ENCODE data around the gene CREBBP.

The CREBBP gene

DNA sequence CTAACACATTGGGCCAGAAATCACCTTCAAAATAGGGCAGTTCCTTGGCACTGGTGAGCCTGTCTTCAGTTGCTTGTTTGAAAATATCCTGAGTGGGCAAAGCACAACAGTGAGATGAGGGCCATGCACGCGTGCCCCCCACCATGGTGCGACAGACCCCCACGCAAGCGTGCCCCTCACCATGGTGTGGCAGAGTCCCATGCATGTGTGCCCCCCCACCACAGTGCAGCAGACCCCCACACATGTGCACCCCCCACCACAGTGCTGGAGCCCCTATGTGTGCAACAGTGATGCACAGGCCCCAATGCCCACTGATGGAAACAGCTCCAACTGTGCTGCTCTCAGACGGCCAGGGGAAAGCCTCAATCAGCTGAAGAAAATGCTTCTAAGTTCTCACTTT is 144.4 kb downstream of the CREBBP start:
- Histone ChIP-seq H2AFZ (ENCODE audit: low read length, unreplicated experiment) (no peak overlapping the region), H3K79me2 (ENCODE audit: control insufficient read depth, insufficient read depth, low read length, unreplicated experiment) (no peaks in the 10 kb centered on the region), H3K4me1 (ENCODE audit: control insufficient read depth, insufficient read depth, low read length, unreplicated experiment) (no peaks in the 10 kb centered on the region), H3K27ac (ENCODE audit: low read depth, low read length) (no peak overlapping the region), H3K27me3 (ENCODE audit: insufficient read depth, low read length) (no peaks in the 10 kb centered on the region), H3K36me3 (ENCODE audit: insufficient read depth, low read length) (peaks cover 24% of the 10 kb centered on the region), H3K4me3 (ENCODE audit: low read depth, low read length) (no peak overlapping the region)

DNA sequence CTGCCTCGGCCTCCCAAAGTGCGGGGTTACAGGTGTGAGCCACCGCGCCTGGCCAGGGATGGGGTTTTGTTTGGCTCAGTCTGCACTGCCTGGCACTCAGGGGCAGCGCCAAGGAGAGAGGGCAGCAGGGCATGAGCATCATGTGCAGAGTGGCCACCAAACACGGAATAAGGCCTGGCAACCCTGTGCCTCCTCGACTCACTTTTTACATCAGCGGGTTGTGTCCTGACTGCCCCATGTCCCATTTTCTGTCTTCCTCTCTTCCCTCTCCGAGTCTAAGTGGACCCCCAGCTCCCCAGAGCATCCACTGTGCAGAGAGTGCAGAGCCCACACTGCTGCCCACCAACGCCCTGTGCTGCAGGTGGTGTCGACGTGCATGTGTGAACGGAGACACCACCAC is 145.0 kb downstream of the CREBBP start:
- H3K27ac ChIP-seq (ENCODE audit: low read depth, low read length) = no peak overlapping the region
- no peak overlapping the region for H2AFZ ChIP-seq (ENCODE audit: low read length, unreplicated experiment)
- H3K4me1 ChIP-seq (ENCODE audit: control insufficient read depth, insufficient read depth, low read length, unreplicated experiment) = no peaks in the 10 kb centered on the region
- H3K27me3 ChIP-seq (ENCODE audit: insufficient read depth, low read length) = no peaks in the 10 kb centered on the region
- H3K36me3 ChIP-seq (ENCODE audit: insufficient read depth, low read length) = peaks cover 22% of the 10 kb centered on the region
- no peak overlapping the region for H3K4me3 ChIP-seq (ENCODE audit: low read depth, low read length)
- H3K79me2 ChIP-seq (ENCODE audit: control insufficient read depth, insufficient read depth, low read length, unreplicated experiment) = no peaks in the 10 kb centered on the region

DNA sequence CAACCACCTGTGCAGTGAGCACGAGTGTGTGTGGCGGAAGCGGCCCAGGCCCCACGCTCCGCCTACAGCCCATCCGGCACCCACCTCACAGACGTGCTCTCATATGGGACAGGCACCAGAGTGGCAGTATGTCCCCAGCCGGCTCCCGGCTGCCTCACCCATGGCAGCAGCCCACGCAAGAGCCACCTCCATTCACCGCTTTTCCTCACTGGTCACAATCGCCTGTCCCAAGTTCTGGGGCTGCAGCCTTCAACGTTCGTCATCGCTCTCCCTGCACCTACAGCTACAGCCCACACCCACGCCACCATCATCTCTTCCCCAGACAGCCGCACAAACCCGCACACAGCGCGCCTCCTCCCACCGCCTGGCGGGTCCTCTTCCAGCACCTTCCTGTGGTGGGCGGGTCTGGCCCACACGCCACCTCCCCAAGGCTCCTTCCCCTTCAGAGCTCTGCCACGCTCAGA is 145.7 kb downstream of the CREBBP start:
- no peaks in the 10 kb centered on the region for H3K27me3 ChIP-seq (ENCODE audit: insufficient read depth, low read length)
- H3K79me2 ChIP-seq (ENCODE audit: control insufficient read depth, insufficient read depth, low read length, unreplicated experiment) = no peaks in the 10 kb centered on the region
- H3K4me1 ChIP-seq (ENCODE audit: control insufficient read depth, insufficient read depth, low read length, unreplicated experiment) = no peaks in the 10 kb centered on the region
- H3K4me3 ChIP-seq (ENCODE audit: low read depth, low read length) = no peak overlapping the region
- no peak overlapping the region for H2AFZ ChIP-seq (ENCODE audit: low read length, unreplicated experiment)
- H3K27ac ChIP-seq (ENCODE audit: low read depth, low read length) = no peak overlapping the region
- H3K36me3 ChIP-seq (ENCODE audit: insufficient read depth, low read length) = peaks cover 22% of the 10 kb centered on the region

DNA sequence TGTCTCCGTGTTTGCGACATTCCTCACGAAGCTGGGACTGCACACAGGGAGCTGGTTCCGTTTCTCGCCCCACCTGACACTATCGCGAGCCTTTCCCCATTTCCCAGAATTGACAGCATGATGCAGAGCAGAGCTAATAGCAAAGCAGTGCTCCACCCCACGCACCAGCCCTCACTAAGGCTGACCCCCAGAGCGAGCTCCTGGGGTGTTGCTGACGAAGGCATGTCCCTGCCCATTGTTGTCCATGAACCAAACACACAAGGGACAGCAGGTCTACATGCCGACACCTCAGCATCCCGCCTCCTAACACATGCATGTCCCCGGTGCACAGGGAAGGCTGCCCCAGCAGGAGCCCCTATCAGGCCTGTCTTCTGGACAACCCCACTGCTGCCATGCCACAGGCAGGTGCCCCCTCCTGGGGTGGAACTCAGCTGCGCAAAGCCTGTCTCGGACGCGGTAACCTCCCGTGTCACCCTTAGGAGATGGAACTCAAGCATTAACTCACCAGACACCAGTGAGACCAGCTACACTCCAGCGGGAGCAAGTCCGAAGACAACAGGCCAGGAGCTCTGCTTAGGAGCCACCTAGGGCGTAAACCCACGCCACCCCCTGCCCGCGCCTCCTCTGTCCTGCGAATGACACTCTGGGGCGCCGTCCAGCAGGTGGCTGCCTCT is 146.3 kb downstream of the CREBBP start:
- no peak overlapping the region for H3K27ac ChIP-seq (ENCODE audit: low read depth, low read length)
- no peaks in the 10 kb centered on the region for H3K79me2 ChIP-seq (ENCODE audit: control insufficient read depth, insufficient read depth, low read length, unreplicated experiment)
- H3K36me3 ChIP-seq (ENCODE audit: insufficient read depth, low read length) = peaks cover 19% of the 10 kb centered on the region
- H2AFZ ChIP-seq (ENCODE audit: low read length, unreplicated experiment) = no peak overlapping the region
- H3K4me1 ChIP-seq (ENCODE audit: control insufficient read depth, insufficient read depth, low read length, unreplicated experiment) = no peaks in the 10 kb centered on the region
- H3K27me3 ChIP-seq (ENCODE audit: insufficient read depth, low read length) = no peaks in the 10 kb centered on the region
- H3K4me3 ChIP-seq (ENCODE audit: low read depth, low read length) = no peak overlapping the region

DNA sequence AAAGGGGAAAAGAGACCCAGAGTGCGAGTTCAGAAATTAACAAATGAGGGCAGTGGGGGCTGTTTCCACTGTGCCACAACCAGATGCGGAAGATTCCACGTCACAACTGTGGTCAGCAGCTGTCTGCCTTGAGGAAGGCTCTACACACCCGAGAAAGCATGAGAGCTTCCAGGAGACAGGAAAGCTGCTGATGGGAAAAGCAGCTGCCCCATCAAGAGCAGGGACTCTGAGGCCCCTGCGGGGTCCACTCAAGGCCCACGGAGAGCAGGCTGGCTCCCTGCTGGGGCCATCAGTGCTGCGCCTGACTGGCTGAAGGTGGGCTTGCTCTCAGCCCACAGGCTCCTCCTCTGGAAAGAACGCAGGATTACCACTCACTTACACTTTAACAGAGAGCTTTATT is 148.3 kb downstream of the CREBBP start:
- no peak overlapping the region for H3K27ac ChIP-seq (ENCODE audit: low read depth, low read length)
- H3K79me2 ChIP-seq (ENCODE audit: control insufficient read depth, insufficient read depth, low read length, unreplicated experiment) = no peaks in the 10 kb centered on the region
- H3K4me3 ChIP-seq (ENCODE audit: low read depth, low read length) = no peak overlapping the region
- H3K4me1 ChIP-seq (ENCODE audit: control insufficient read depth, insufficient read depth, low read length, unreplicated experiment) = no peaks in the 10 kb centered on the region
- H3K36me3 ChIP-seq (ENCODE audit: insufficient read depth, low read length) = peaks cover 22% of the 10 kb centered on the region
- no peaks in the 10 kb centered on the region for H3K27me3 ChIP-seq (ENCODE audit: insufficient read depth, low read length)
- H2AFZ ChIP-seq (ENCODE audit: low read length, unreplicated experiment) = no peak overlapping the region

DNA sequence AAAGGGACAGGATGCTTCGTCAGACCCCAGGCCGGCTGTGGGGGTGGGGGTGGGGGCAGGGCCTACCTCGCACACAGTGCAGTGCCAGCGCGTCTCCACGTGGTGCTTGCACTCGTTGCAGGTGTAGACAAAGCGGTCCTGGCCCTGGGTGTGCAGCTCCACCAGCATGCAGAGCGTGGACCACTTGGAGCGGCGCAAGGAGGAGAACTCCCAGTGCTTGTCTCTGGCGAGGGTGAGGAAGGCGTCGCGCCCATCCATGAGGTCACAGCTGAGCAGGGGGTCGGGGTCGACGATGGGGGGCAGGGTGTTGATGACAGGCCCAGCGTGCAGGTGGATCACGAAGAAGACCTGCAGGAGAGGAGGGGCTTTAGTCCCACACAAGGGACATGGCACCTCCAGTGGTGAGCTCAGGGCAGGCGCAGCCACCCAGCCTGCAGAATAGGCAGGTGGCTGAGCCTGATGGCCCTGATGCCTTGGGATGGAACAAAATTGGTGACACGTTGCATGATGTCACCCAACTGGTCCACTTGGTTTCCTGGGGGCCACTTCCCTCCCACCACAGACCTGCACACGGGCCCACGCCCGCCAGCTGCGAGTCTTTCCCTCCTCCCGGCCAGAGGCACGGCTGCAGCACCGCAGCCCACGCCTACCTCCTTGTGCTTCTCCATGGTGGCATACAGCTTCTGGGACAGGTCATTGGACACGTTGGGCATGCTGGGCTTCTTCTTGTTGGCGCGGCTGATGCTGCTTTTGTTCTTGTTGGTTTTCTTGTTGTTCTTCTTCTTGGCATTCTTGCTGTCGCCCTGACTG is 149.2 kb downstream of the CREBBP start:
- H3K4me1 ChIP-seq (ENCODE audit: control insufficient read depth, insufficient read depth, low read length, unreplicated experiment) = no peaks in the 10 kb centered on the region
- no peaks in the 10 kb centered on the region for H3K79me2 ChIP-seq (ENCODE audit: control insufficient read depth, insufficient read depth, low read length, unreplicated experiment)
- H3K36me3 ChIP-seq (ENCODE audit: insufficient read depth, low read length) = peaks cover 16% of the 10 kb centered on the region
- no peaks in the 10 kb centered on the region for H3K27me3 ChIP-seq (ENCODE audit: insufficient read depth, low read length)
- no peak overlapping the region for H3K27ac ChIP-seq (ENCODE audit: low read depth, low read length)
- no peak overlapping the region for H2AFZ ChIP-seq (ENCODE audit: low read length, unreplicated experiment)
- no peak overlapping the region for H3K4me3 ChIP-seq (ENCODE audit: low read depth, low read length)

DNA sequence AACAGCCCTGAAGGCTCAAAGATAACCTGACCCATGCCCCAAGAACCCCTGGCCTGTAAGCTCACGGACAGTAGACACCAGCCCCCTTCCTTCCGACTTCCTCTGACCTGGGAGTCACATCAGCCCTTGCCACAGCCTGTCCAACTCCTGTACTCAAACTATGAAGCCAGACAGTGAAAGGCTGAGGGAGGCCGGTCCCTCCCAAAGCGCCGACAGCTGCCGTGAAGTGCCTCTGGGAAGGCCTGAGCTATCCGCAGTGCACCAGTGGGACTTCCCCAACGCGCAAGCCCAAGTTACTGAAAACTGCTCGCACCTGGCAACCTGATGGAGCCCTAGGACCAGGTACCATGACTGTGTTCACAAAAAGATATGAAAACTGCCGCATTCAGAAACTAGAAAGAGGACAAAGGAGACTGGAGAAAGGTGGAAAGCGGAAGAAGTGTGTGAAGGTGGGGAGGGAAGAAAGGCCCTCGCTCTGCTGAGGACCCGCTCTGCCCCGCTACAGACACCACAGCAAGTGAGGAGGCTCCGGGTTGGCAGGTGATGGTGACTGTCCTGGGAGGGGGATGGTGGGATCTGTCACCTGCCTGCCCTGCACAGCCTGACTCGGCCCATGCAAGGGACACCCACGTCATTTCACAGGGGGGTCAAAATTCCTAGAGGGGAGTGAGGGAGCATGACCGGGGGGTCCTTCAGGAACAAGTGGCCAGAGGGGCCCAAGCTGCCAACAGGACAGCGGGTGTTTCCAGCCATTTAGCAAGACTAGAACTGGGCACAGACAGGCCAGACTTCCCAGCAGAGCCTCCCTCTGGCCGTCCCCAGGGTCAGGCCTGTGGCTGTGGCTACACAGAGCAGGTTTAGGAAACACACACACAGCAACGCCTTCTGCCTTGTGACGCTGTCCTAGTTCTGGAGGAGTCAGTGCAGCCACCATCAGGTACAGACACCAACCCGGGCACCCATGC is 150.1 kb downstream of the CREBBP start:
- Histone ChIP-seq H3K79me2 (ENCODE audit: control insufficient read depth, insufficient read depth, low read length, unreplicated experiment) (no peaks in the 10 kb centered on the region), H2AFZ (ENCODE audit: low read length, unreplicated experiment) (no peak overlapping the region), H3K36me3 (ENCODE audit: insufficient read depth, low read length) (peaks cover 8% of the 10 kb centered on the region; the same call in 1 of the 2 replicates), H3K27ac (ENCODE audit: low read depth, low read length) (no peak overlapping the region), H3K27me3 (ENCODE audit: insufficient read depth, low read length) (no peaks in the 10 kb centered on the region), H3K4me1 (ENCODE audit: control insufficient read depth, insufficient read depth, low read length, unreplicated experiment) (no peaks in the 10 kb centered on the region), H3K4me3 (ENCODE audit: low read depth, low read length) (no peak overlapping the region)

DNA sequence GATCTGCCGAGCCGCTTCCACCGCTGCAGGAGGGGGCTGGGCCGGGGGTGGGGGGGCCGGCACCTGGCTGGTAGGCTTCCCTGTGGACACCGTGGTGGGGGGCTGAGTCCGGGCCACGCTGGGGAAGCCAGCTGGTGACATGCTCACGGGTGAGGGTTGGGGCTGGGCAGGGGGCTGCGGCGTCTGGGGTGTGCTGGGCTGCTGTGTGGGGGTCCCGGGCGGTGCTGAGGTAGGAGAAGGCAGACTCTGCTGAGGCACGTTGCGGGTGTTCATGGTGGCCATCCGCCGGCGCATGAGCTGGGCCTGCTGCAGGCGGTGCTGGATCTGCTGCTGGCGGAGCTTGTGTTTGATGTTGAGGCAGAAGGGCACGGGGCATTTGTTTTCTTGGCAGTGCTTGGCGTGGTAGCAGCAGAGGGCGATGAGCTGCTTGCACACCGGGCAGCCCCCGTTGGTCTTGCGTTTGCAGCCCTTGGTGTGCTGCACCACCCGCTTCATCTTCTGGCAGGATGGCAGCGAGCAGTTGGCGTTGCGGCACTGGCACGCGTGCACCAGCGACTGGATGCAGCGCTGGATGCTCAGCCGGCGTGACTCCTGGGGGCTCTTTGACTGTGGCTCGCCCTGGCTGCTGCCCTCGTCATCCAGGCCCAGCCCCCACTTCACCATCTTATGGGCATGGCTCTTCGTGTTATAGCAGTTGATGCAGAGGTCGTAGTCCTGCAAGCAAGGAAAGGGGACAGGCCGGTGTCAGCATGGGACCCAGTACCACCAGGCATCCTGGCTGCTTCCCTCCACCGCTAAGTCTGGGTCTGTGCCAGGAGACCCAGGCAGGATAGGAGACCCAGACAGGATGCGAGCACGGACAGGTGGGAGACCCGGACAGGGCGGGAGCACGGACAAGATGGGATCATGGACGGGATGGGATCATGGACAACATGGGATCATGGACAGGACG is 151.1 kb downstream of the CREBBP start:
- H3K36me3 ChIP-seq (ENCODE audit: insufficient read depth, low read length) = peaks cover 8% of the 10 kb centered on the region; the same call in 1 of the 2 replicates

DNA sequence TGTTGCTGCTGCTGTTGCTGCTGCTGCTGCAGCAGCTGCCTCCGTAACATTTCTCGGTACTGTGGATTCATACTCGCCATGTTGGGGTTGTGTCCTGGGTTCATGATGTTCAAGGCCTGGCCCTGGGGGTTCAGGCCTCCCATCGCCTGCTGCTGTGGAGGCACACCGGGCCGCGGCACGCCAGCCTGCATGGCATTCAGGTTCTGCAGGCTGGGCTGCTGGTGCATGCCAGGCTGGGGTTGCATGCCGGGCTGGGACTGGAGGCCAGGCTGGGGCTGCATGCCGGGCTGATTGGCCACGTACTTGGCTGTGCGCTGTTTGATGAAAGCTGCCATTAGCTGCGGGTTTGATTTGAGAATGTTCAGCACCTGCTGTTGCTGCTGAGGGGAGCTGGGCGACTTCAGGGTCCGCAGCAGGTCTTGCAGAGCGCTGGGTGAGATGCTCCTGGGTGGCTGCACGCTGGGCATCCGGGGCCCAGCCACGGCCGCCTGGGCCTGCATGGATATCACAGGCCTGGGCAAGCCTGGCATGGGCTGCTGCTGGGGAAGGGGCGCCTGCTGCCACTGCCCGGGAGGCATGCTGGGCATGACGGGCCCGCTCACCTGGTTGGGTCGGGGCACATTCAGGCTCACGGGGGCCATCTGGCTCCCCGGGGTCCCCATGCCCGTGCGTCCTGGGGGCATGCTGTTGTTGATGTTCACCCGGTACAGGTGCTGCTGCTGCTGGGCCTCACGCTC is 151.9 kb downstream of the CREBBP start:
- H3K36me3 ChIP-seq (ENCODE audit: insufficient read depth, low read length) = peaks cover 3% of the 10 kb centered on the region; the same call in 1 of the 2 replicates

More for the DNA sequence above, 151.1 kb downstream of the CREBBP start:
- Histone ChIP-seq H3K79me2 (ENCODE audit: control insufficient read depth, insufficient read depth, low read length, unreplicated experiment) (no peaks in the 10 kb centered on the region), H3K27me3 (ENCODE audit: insufficient read depth, low read length) (no peaks in the 10 kb centered on the region), H2AFZ (ENCODE audit: low read length, unreplicated experiment) (no peak overlapping the region), H3K4me1 (ENCODE audit: control insufficient read depth, insufficient read depth, low read length, unreplicated experiment) (no peaks in the 10 kb centered on the region), H3K27ac (ENCODE audit: low read depth, low read length) (no peak overlapping the region), H3K4me3 (ENCODE audit: low read depth, low read length) (no peak overlapping the region)

More for the DNA sequence above, 151.9 kb downstream of the CREBBP start:
- Histone ChIP-seq H3K27me3 (ENCODE audit: insufficient read depth, low read length) (no peaks in the 10 kb centered on the region), H3K4me3 (ENCODE audit: low read depth, low read length) (no peak overlapping the region), H3K27ac (ENCODE audit: low read depth, low read length) (no peak overlapping the region), H3K4me1 (ENCODE audit: control insufficient read depth, insufficient read depth, low read length, unreplicated experiment) (no peaks in the 10 kb centered on the region), H3K79me2 (ENCODE audit: control insufficient read depth, insufficient read depth, low read length, unreplicated experiment) (no peaks in the 10 kb centered on the region), H2AFZ (ENCODE audit: low read length, unreplicated experiment) (no peak overlapping the region)
